HFFc6 (cell line): ENCODE data around the gene CWC22. TPM values are rescaled to one million over a fixed set of nuclear protein-coding genes. Genes with fewer than 3 reads are reported as not detected.

Experiments used
- DNase-seq: peaks from one replicate; pipeline ENCODE4 v3.0.0-alpha.2; 2018
- H3K27ac Mint-ChIP-seq: 2 replicates; pipeline ENCODE4 v1.8.0; 2020; ENCODE audit warnings: mild to moderate bottlenecking, mixed read lengths
- H3K27me3 Mint-ChIP-seq: 2 replicates; pipeline ENCODE4 v1.8.0; 2021; ENCODE audit warnings: mild to moderate bottlenecking, moderate library complexity, mixed read lengths; ENCODE audit not compliant: insufficient read depth
- H3K36me3 Mint-ChIP-seq: 2 replicates; pipeline ENCODE4 v1.8.0; 2021; ENCODE audit warnings: low read depth, mixed read lengths
- H3K4me1 Mint-ChIP-seq: 2 replicates; pipeline ENCODE4 v1.8.0; 2020; ENCODE audit warnings: low read depth, mixed read lengths
- H3K4me3 Mint-ChIP-seq: 2 replicates; pipeline ENCODE4 v1.8.0; 2020; ENCODE audit warnings: mild to moderate bottlenecking, moderate library complexity, mixed read lengths
- H3K9me3 Mint-ChIP-seq: 2 replicates; pipeline ENCODE4 v1.8.0; 2020; ENCODE audit warnings: mild to moderate bottlenecking, mixed read lengths
- total RNA-seq, 6 experiments: library from RNA; stranded (reverse); fragmentation: NEBNext Ultra II Directional; extraction: Animal tissue kit (Norgen Biotek cat#: 25700); gene quantifications; 2 replicates in 1 of 6; 3 replicates in 5 of 6; pipeline ENCODE4 v1.2.3, GENCODE V29; 2021
- TF ChIP-seq, protein P1 (sequence below): fragments of 200-600 bp; sonication (generic); IDR thresholded peaks from 2 replicates; pipeline ENCODE4 v1.5.0; 2021; ENCODE audit warnings: antibody characterized with exemption, mild to moderate bottlenecking

The CWC22 gene
- total RNA-seq, 6 experiments from 2014 or later: 15.5 to 19.2 (median 16.8) TPM

DNA sequence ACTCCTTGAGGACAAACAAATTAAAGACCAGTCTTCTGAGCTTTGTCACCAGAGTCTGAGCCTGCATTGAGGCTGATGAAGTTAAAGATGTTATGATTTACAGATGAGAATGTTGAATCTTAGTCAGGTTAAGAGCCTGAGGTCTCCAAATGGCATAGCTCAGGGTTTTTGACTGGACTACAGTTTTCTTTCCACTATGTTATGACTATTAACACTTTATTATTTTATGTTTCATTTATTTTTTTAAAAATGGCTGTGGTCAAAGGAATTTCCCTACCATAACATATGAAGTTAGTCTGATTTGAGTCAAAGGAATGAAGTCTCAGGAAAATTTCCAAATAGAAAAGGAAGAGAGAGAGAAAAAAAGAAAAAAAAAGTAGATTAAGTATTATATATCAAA lies 39.7 kb upstream of the CWC22 start:
- no peak for DNase-seq
- H3K36me3 Mint-ChIP-seq: no peaks in the 10 kb centered on the region
- H3K4me1 Mint-ChIP-seq: peaks cover 9% of the 10 kb centered on the region

GRCh38 chr2:180046202-180046601 lies 39.1 kb upstream of the CWC22 start:
- no peak overlapping the region for H3K27ac Mint-ChIP-seq
- peaks cover 9% of the 10 kb centered on the region for H3K4me1 Mint-ChIP-seq

More for the DNA sequence above, 39.7 kb upstream of the CWC22 start:
- Mint-ChIP-seq H3K27ac (no peak overlapping the region), H3K9me3 (no peaks in the 10 kb centered on the region; the same call in 1 of the 2 replicates), H3K4me3 (no peak overlapping the region), H3K27me3 (peaks cover 8% of the 10 kb centered on the region)
- TF ChIP-seq, protein P1, sequence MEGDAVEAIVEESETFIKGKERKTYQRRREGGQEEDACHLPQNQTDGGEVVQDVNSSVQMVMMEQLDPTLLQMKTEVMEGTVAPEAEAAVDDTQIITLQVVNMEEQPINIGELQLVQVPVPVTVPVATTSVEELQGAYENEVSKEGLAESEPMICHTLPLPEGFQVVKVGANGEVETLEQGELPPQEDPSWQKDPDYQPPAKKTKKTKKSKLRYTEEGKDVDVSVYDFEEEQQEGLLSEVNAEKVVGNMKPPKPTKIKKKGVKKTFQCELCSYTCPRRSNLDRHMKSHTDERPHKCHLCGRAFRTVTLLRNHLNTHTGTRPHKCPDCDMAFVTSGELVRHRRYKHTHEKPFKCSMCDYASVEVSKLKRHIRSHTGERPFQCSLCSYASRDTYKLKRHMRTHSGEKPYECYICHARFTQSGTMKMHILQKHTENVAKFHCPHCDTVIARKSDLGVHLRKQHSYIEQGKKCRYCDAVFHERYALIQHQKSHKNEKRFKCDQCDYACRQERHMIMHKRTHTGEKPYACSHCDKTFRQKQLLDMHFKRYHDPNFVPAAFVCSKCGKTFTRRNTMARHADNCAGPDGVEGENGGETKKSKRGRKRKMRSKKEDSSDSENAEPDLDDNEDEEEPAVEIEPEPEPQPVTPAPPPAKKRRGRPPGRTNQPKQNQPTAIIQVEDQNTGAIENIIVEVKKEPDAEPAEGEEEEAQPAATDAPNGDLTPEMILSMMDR: no peak

DNA sequence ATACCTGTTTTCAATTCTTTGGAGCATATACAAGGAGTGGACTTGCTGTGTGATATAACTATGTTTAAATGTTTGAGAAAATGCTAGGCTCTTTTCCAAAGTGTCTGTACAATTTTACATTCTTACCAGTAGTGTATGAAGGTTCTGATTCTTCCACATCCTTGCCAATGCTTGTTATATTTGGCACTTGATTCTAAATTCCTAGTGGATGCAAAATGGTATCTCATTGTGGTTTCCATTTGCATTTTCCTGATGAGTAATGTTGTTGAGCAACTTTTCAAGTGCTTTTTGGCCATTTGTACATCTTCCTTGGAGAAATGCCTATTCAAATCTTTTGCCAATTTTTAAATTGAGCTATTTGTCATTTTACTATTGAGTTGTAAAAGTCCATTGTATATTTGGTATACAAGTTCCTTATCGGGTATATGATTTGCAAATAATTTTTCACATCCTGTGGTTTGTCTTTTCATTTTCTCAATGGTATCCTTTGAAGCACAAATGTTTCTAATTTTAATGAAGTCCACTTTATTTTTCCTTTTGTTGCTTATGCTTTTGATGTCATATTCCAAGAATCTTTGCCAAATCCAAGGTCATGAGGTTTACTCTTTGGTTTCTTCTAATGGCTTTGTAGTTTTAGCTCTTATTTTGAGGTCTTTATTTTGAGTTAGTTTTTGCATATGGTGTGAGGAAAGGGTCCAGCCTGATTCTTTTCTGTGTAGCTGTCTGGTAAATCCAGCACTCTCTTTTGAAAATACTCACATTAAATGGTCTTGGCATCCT lies 33.2 kb upstream of the CWC22 start:
- peak; percentile 97 for DNase-seq

More at GRCh38 chr2:180046202-180046601, 39.1 kb upstream of the CWC22 start:
- TF ChIP-seq, protein P1: no peak
- Mint-ChIP-seq H3K27me3 (peaks cover 8% of the 10 kb centered on the region), H3K36me3 (no peaks in the 10 kb centered on the region), H3K4me3 (no peak overlapping the region), H3K9me3 (no peaks in the 10 kb centered on the region; the same call in 1 of the 2 replicates)
- no peak for DNase-seq

GRCh38 chr2:180038997-180039396 lies 31.9 kb upstream of the CWC22 start:
- Mint-ChIP-seq H3K9me3 (no peaks in the 10 kb centered on the region; the same call in 1 of the 2 replicates), H3K4me1 (peaks cover 37% of the 10 kb centered on the region), H3K36me3 (no peaks in the 10 kb centered on the region), H3K27ac (no peak overlapping the region; the same call in 1 of the 2 replicates), H3K4me3 (no peak overlapping the region), H3K27me3 (peaks cover 7% of the 10 kb centered on the region)
- TF ChIP-seq, protein P1: no peak
- peak; percentile 19 for DNase-seq

More for the DNA sequence above, 33.2 kb upstream of the CWC22 start:
- TF ChIP-seq, protein P1: peak; percentile 61
- Mint-ChIP-seq H3K27me3 (peaks cover 7% of the 10 kb centered on the region; the same call in 1 of the 2 replicates), H3K27ac (peak overlapping the region; percentile 44; the same call in 1 of the 2 replicates), H3K4me1 (peaks cover 32% of the 10 kb centered on the region), H3K4me3 (peak overlapping the region; percentile 13; the same call in 1 of the 2 replicates), H3K36me3 (no peaks in the 10 kb centered on the region), H3K9me3 (no peaks in the 10 kb centered on the region; the same call in 1 of the 2 replicates)

- peaks cover 10% of the 10 kb centered on the region for H3K36me3 Mint-ChIP-seq
- H3K9me3 Mint-ChIP-seq: peaks cover 17% of the 10 kb centered on the region
- H3K27me3 Mint-ChIP-seq: peaks cover 5% of the 10 kb centered on the region
- peak; percentile 11 for DNase-seq
- H3K27ac Mint-ChIP-seq: no peak overlapping the region
- no peak overlapping the region for H3K4me3 Mint-ChIP-seq
- TF ChIP-seq, protein P1: no peak
- peaks cover 18% of the 10 kb centered on the region for H3K4me1 Mint-ChIP-seq
Observed at GRCh38 chr2:180033993-180034894, 27.1 kb upstream of the CWC22 start.
